ENCODE measurements around the gene TMEM178B. TPM values are rescaled to one million over a fixed set of nuclear protein-coding genes. Genes with fewer than 3 reads are reported as not detected.

Gene TMEM178B
- polyA plus RNA-seq, 1 of the 3 experiments (the other 2 are of a cell fraction), result 0.20 TPM

DNA sequence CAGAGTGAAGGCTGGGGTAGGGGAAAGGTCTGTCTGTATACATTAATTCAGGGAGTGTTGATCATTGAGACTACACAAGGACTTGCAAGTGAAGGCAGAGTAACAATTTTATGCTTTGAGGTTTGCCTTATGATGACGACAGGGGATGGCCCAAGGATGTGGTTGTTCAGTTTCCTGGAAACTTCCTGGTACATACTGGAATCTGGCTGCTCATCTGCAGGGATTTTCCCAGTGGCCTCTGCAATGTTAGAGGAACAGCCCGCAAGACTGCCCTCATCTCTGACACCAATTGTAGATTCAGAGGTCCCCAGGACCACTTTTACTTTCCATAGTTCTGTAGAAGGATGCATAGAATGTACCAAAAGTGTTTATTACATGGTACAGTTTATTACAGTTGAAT lies 189.6 kb downstream of the TMEM178B start:
- CTCF ChIA-PET, result interaction anchor here (1.0 to 2.9 kb wide), 2 partner anchors 13 to 32 kb away, joined by 3 to 17 read pairs; no protein-coding TSS in a partner anchor

DNA sequence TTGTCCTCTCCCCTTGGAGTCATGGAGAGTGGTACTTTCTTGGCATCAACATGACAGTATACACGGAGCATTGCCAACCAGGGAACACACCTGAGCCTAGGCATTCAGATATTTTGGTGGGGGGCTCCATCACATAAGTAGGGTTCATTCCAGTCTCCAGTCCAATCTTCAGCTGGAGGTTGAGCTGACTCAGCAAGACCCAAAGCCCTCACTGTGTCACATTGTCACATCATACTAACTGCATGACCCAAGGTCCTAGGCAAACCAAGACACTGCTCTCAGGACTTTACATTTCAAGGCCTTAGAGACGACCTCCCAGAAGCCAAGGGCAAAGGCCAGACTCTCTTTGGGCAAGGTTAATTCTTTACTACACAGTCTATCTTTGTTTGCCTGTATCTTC lies 190.1 kb downstream of the TMEM178B start:
- H3K36me3 ChIP-seq (replicated peaks in 1 of 2; ENCODE audit: control insufficient read depth in 1 of 2, insufficient read depth in 2 of 2, low read length in 1 of 2), result no peaks in the 10 kb centered on the region
- POLR2A ChIA-PET, result interaction anchor here (0.5 kb wide), 1 partner anchor 239 kb away, joined by 3 read pairs; no protein-coding TSS in a partner anchor
- TF ChIP-seq FOXM1 (IDR thresholded peaks at IDR 0.05; ENCODE audit: low read depth) (no peak), SIN3A (IDR thresholded peaks at IDR 0.05; ENCODE audit: borderline replicate concordance, low read depth, low read length) (no peak), NRF1 (IDR thresholded peaks at IDR 0.05; ENCODE audit: low read depth, low read length) (no peak), TAF1 (IDR thresholded peaks at IDR 0.05; ENCODE audit: borderline replicate concordance, low read depth, low read length) (no peak), GATA2 (CRISPR knock-in tag; IDR thresholded peaks at IDR 0.05) (no peak)
- TF ChIP-seq, protein P1, sequence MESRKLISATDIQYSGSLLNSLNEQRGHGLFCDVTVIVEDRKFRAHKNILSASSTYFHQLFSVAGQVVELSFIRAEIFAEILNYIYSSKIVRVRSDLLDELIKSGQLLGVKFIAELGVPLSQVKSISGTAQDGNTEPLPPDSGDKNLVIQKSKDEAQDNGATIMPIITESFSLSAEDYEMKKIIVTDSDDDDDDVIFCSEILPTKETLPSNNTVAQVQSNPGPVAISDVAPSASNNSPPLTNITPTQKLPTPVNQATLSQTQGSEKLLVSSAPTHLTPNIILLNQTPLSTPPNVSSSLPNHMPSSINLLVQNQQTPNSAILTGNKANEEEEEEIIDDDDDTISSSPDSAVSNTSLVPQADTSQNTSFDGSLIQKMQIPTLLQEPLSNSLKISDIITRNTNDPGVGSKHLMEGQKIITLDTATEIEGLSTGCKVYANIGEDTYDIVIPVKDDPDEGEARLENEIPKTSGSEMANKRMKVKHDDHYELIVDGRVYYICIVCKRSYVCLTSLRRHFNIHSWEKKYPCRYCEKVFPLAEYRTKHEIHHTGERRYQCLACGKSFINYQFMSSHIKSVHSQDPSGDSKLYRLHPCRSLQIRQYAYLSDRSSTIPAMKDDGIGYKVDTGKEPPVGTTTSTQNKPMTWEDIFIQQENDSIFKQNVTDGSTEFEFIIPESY (IDR thresholded peaks at IDR 0.05; ENCODE audit: borderline replicate concordance, low read depth), result no peak
- TF ChIP-seq, protein P2, sequence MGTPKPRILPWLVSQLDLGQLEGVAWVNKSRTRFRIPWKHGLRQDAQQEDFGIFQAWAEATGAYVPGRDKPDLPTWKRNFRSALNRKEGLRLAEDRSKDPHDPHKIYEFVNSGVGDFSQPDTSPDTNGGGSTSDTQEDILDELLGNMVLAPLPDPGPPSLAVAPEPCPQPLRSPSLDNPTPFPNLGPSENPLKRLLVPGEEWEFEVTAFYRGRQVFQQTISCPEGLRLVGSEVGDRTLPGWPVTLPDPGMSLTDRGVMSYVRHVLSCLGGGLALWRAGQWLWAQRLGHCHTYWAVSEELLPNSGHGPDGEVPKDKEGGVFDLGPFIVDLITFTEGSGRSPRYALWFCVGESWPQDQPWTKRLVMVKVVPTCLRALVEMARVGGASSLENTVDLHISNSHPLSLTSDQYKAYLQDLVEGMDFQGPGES (IDR thresholded peaks at IDR 0.05; ENCODE audit: low read depth, low read length), result no peak
- TF ChIP-seq, protein P3, sequence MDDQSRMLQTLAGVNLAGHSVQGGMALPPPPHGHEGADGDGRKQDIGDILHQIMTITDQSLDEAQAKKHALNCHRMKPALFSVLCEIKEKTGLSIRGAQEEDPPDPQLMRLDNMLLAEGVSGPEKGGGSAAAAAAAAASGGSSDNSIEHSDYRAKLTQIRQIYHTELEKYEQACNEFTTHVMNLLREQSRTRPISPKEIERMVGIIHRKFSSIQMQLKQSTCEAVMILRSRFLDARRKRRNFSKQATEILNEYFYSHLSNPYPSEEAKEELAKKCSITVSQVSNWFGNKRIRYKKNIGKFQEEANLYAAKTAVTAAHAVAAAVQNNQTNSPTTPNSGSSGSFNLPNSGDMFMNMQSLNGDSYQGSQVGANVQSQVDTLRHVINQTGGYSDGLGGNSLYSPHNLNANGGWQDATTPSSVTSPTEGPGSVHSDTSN (IDR thresholded peaks at IDR 0.05), result no peak

More for the DNA sequence above, 189.6 kb downstream of the TMEM178B start:
- POLR2A ChIA-PET, result interaction anchor here (0.5 kb wide), 1 partner anchor 238 kb away, joined by 3 read pairs; no protein-coding TSS in a partner anchor
- no peak overlapping the region for H3K4me2 ChIP-seq
- no peak overlapping the region for H3K9ac ChIP-seq
- H3K27ac ChIP-seq (ENCODE audit: low read depth in 2 of 2, low read length in 1 of 2), result no peak overlapping the region
- H2AFZ ChIP-seq (ENCODE audit: low read depth), result no peak overlapping the region
- peaks cover 10% of the 10 kb centered on the region; the same call in 1 of the 2 replicates for H3K9me3 ChIP-seq
- no peak for DNase-seq
- no peaks in the 10 kb centered on the region for H3K9me2 ChIP-seq
- no peaks in the 10 kb centered on the region for H4K20me1 ChIP-seq (ENCODE audit: insufficient read depth)
- H3K27me3 ChIP-seq (ENCODE audit: insufficient read depth), result no peaks in the 10 kb centered on the region
- 42% methylated on average over 2 of the region's 2 CpGs for WGBS (ENCODE audit: low lambda C conversion rate)
- H3F3A ChIP-seq (replicated peaks; ENCODE audit: insufficient read depth), result no peaks in the 10 kb centered on the region
- H3K4me1 ChIP-seq (ENCODE audit: control insufficient read depth in 1 of 2, insufficient read depth in 2 of 2, low read depth in 1 of 2, low read length in 1 of 2), result no peaks in the 10 kb centered on the region
- H3K36me3 ChIP-seq (replicated peaks in 1 of 2; ENCODE audit: control insufficient read depth in 1 of 2, insufficient read depth in 2 of 2, low read length in 1 of 2), result no peaks in the 10 kb centered on the region
- TF ChIP-seq GABPA (IDR thresholded peaks at IDR 0.05; ENCODE audit: low read depth) (no peak), FOXM1 (IDR thresholded peaks at IDR 0.05; ENCODE audit: low read depth) (no peak), TAF1 (IDR thresholded peaks at IDR 0.05; ENCODE audit: borderline replicate concordance, low read depth, low read length) (no peak), RCOR1 (IDR thresholded peaks at IDR 0.05; ENCODE audit: low read length) (no peak), SMC3 (IDR thresholded peaks at IDR 0.05; ENCODE audit: low read depth, low read length) (no peak), NRF1 (IDR thresholded peaks at IDR 0.05; ENCODE audit: low read depth, low read length) (no peak), SIN3A (IDR thresholded peaks at IDR 0.05; ENCODE audit: borderline replicate concordance, low read depth, low read length) (no peak), GATA2 (CRISPR knock-in tag; IDR thresholded peaks at IDR 0.05) (no peak), JUND (IDR thresholded peaks at IDR 0.05) (no peak)
- TF ChIP-seq, protein P4, sequence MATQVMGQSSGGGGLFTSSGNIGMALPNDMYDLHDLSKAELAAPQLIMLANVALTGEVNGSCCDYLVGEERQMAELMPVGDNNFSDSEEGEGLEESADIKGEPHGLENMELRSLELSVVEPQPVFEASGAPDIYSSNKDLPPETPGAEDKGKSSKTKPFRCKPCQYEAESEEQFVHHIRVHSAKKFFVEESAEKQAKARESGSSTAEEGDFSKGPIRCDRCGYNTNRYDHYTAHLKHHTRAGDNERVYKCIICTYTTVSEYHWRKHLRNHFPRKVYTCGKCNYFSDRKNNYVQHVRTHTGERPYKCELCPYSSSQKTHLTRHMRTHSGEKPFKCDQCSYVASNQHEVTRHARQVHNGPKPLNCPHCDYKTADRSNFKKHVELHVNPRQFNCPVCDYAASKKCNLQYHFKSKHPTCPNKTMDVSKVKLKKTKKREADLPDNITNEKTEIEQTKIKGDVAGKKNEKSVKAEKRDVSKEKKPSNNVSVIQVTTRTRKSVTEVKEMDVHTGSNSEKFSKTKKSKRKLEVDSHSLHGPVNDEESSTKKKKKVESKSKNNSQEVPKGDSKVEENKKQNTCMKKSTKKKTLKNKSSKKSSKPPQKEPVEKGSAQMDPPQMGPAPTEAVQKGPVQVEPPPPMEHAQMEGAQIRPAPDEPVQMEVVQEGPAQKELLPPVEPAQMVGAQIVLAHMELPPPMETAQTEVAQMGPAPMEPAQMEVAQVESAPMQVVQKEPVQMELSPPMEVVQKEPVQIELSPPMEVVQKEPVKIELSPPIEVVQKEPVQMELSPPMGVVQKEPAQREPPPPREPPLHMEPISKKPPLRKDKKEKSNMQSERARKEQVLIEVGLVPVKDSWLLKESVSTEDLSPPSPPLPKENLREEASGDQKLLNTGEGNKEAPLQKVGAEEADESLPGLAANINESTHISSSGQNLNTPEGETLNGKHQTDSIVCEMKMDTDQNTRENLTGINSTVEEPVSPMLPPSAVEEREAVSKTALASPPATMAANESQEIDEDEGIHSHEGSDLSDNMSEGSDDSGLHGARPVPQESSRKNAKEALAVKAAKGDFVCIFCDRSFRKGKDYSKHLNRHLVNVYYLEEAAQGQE (IDR thresholded peaks at IDR 0.05; ENCODE audit: low read depth, low read length), result no peak
- TF ChIP-seq, protein P1 (IDR thresholded peaks at IDR 0.05; ENCODE audit: borderline replicate concordance, low read depth), result no peak
- H3K79me2 ChIP-seq (ENCODE audit: insufficient read depth), result no peaks in the 10 kb centered on the region
- no peak overlapping the region for H3K4me3 ChIP-seq (ENCODE audit: low read depth in 2 of 2, low read length in 1 of 2)

More for the DNA sequence above, 190.1 kb downstream of the TMEM178B start:
- Histone ChIP-seq H3K4me2 (no peak overlapping the region), H2AFZ (ENCODE audit: low read depth) (no peak overlapping the region), H3K9me3 (peaks cover 5% of the 10 kb centered on the region; the same call in 1 of the 2 replicates), H4K20me1 (ENCODE audit: insufficient read depth) (no peaks in the 10 kb centered on the region), H3K27ac (ENCODE audit: low read depth in 2 of 2, low read length in 1 of 2) (no peak overlapping the region), H3K9me2 (no peaks in the 10 kb centered on the region), H3K27me3 (ENCODE audit: insufficient read depth) (no peaks in the 10 kb centered on the region), H3K9ac (no peak overlapping the region), H3K79me2 (ENCODE audit: insufficient read depth) (no peaks in the 10 kb centered on the region), H3K4me3 (ENCODE audit: low read depth in 2 of 2, low read length in 1 of 2) (no peak overlapping the region), H3K4me1 (ENCODE audit: control insufficient read depth in 1 of 2, insufficient read depth in 2 of 2, low read depth in 1 of 2, low read length in 1 of 2) (no peaks in the 10 kb centered on the region), H3F3A (replicated peaks; ENCODE audit: insufficient read depth) (no peaks in the 10 kb centered on the region)
- CTCF ChIA-PET, result interaction anchor here (1.1 to 2.9 kb wide), 3 partner anchors 14 to 192 kb away, joined by 3 to 17 read pairs (median 4); no protein-coding TSS in a partner anchor
- 7% methylated on average over 2 of the region's 2 CpGs for WGBS (ENCODE audit: low lambda C conversion rate)
- no peak for DNase-seq

All from SK-N-SH (cell line).